OCI-LY1 (cell line): ENCODE results near the gene SF3A1.

Experiments
- H2AFZ ChIP-seq: fragments of 200-600 bp; sonication (generic), shearing (Covaris generic); 2 replicates; pipeline ENCODE4 v1.6.0; 2014; ENCODE audit warnings: antibody characterized with exemption, mild to moderate bottlenecking, low read length
- H3F3A ChIP-seq: fragments of 200-600 bp; sonication (generic), shearing (Covaris generic); 2 replicates; pipeline ENCODE4 v1.6.0; 2014; ENCODE audit warnings: mild to moderate bottlenecking, antibody characterized with exemption, low read length, moderate library complexity; ENCODE audit not compliant: insufficient read depth
- H3K27ac ChIP-seq: fragments of 200-600 bp; sonication (generic); 2 replicates; pipeline ENCODE4 v1.5.1; 2014; ENCODE audit warnings: low read length, mixed run types, mild to moderate bottlenecking, low read depth; ENCODE audit not compliant: poor library complexity, severe bottlenecking
- H3K27me3 ChIP-seq: fragments of 200-600 bp; sonication (generic); 2 replicates; pipeline ENCODE4 v1.6.0; 2014; ENCODE audit warnings: antibody characterized with exemption, mild to moderate bottlenecking, low read length, moderate library complexity; ENCODE audit not compliant: insufficient read depth
- H3K36me3 ChIP-seq: fragments of 200-600 bp; sonication (generic); 2 replicates; pipeline ENCODE4 v1.6.1; 2014; ENCODE audit warnings: mild to moderate bottlenecking, antibody characterized with exemption, low read length, moderate library complexity, mixed read lengths; ENCODE audit not compliant: insufficient read depth
- H3K4me1 ChIP-seq: fragments of 200-600 bp; sonication (generic); 2 replicates; pipeline ENCODE4 v1.5.1; 2014; ENCODE audit warnings: mild to moderate bottlenecking, low read length, moderate library complexity; ENCODE audit not compliant: insufficient read depth, severe bottlenecking
- H3K4me2 ChIP-seq: fragments of 200-600 bp; sonication (generic), shearing (Covaris generic); 2 replicates; pipeline ENCODE4 v1.6.1; 2014; ENCODE audit warnings: low read length
- H3K4me3 ChIP-seq: fragments of 200-600 bp; sonication (generic); 2 replicates; pipeline ENCODE4 v1.5.1; 2014; ENCODE audit warnings: low read length, low read depth, mild to moderate bottlenecking, mixed read lengths; ENCODE audit not compliant: poor library complexity, severe bottlenecking
- H3K79me2 ChIP-seq: fragments of 200-600 bp; shearing (Covaris generic); 2 replicates; pipeline ENCODE4 v1.6.1; 2016; ENCODE audit warnings: mixed run types, low read length, mixed read lengths; ENCODE audit not compliant: insufficient read depth
- H3K9ac ChIP-seq: fragments of 200-600 bp; sonication (generic), shearing (Covaris generic); 2 replicates; pipeline ENCODE4 v1.6.1; 2014; ENCODE audit warnings: mild to moderate bottlenecking, low read length, mixed read lengths
- H3K9me2 ChIP-seq: fragments of 200-600 bp; sonication (generic), shearing (Covaris generic); 2 replicates; pipeline ENCODE4 v1.6.1; 2014; ENCODE audit warnings: low read depth, mild to moderate bottlenecking, low read length, mixed read lengths
- H3K9me3 ChIP-seq: fragments of 200-600 bp; shearing (Covaris generic); 2 replicates; pipeline ENCODE4 v1.6.1; 2014; ENCODE audit warnings: low read length, mixed read lengths
- H4K20me1 ChIP-seq: fragments of 200-600 bp; sonication (generic), shearing (Covaris generic); 2 replicates; pipeline ENCODE4 v1.6.0; 2016; ENCODE audit warnings: mild to moderate bottlenecking, low read length; ENCODE audit not compliant: insufficient read depth
- EZH2 ChIP-seq: fragments of 200-600 bp; sonication (generic), shearing (Covaris generic); IDR thresholded peaks from 2 replicates; pipeline ENCODE4 v1.8.0; 2017; ENCODE audit warnings: borderline replicate concordance, mixed run types, mild to moderate bottlenecking, antibody characterized with exemption, low read length, moderate library complexity, mixed read lengths
- TF ChIP-seq, protein P1 (sequence below): fragments of 200-600 bp; sonication (generic), shearing (Covaris generic); IDR thresholded peaks from 2 replicates; pipeline ENCODE4 v1.5.1; 2017; ENCODE audit warnings: mild to moderate bottlenecking, antibody characterized with exemption, low read length, moderate library complexity, mixed read lengths

SF3A1 gene

GRCh38 chr22:30313527-30314363 is 42.9 kb downstream of the SF3A1 start:
- TF ChIP-seq, protein P1, sequence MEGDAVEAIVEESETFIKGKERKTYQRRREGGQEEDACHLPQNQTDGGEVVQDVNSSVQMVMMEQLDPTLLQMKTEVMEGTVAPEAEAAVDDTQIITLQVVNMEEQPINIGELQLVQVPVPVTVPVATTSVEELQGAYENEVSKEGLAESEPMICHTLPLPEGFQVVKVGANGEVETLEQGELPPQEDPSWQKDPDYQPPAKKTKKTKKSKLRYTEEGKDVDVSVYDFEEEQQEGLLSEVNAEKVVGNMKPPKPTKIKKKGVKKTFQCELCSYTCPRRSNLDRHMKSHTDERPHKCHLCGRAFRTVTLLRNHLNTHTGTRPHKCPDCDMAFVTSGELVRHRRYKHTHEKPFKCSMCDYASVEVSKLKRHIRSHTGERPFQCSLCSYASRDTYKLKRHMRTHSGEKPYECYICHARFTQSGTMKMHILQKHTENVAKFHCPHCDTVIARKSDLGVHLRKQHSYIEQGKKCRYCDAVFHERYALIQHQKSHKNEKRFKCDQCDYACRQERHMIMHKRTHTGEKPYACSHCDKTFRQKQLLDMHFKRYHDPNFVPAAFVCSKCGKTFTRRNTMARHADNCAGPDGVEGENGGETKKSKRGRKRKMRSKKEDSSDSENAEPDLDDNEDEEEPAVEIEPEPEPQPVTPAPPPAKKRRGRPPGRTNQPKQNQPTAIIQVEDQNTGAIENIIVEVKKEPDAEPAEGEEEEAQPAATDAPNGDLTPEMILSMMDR = no peak
- no peak for TF ChIP-seq EZH2
- no peaks in the 10 kb centered on the region for H4K20me1 ChIP-seq
- no peaks in the 10 kb centered on the region for H3F3A ChIP-seq
- H3K27ac ChIP-seq = no peak overlapping the region
- no peaks in the 10 kb centered on the region for H3K27me3 ChIP-seq
- peaks cover 28% of the 10 kb centered on the region for H3K4me1 ChIP-seq
- no peak overlapping the region for H3K9ac ChIP-seq
- H3K9me2 ChIP-seq = no peaks in the 10 kb centered on the region
- no peak overlapping the region for H3K4me2 ChIP-seq
- no peaks in the 10 kb centered on the region for H3K79me2 ChIP-seq
- H3K4me3 ChIP-seq = no peak overlapping the region
- no peaks in the 10 kb centered on the region for H3K9me3 ChIP-seq
- H3K36me3 ChIP-seq = peaks cover 4% of the 10 kb centered on the region; the same call in 1 of the 2 replicates
- no peak overlapping the region for H2AFZ ChIP-seq

DNA sequence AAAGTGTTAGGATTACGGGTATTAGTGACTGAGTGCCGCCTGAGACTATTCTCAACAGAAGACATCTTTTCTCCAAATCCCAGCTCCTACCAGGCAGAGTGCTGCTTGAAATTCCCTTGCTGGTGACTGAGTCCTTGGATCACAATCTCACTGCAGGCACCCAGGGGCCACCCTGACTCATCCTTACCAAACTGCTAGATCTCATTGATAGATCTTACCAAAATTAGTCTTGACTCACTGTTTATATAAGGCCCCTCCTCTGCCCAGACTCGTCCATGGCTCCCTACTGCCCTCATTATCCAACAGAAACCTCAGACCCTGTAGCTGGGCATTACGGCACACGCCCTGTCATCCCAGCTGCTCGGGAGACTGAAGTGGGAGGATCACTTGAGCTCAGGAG is 44.6 kb downstream of the SF3A1 start:
- H3K9me3 ChIP-seq = no peaks in the 10 kb centered on the region
- peaks cover 45% of the 10 kb centered on the region for H3K4me1 ChIP-seq
- H3K4me3 ChIP-seq = no peak overlapping the region
- no peak overlapping the region for H3K9ac ChIP-seq
- no peaks in the 10 kb centered on the region for H3K9me2 ChIP-seq
- TF ChIP-seq EZH2 = no peak
- TF ChIP-seq, protein P1 = no peak
- no peaks in the 10 kb centered on the region for H3K27me3 ChIP-seq
- H2AFZ ChIP-seq = no peak overlapping the region
- H3K79me2 ChIP-seq = no peaks in the 10 kb centered on the region
- no peaks in the 10 kb centered on the region for H4K20me1 ChIP-seq
- no peak overlapping the region for H3K27ac ChIP-seq
- no peaks in the 10 kb centered on the region for H3F3A ChIP-seq
- peaks cover 4% of the 10 kb centered on the region; the same call in 1 of the 2 replicates for H3K36me3 ChIP-seq
- H3K4me2 ChIP-seq = no peak overlapping the region

DNA sequence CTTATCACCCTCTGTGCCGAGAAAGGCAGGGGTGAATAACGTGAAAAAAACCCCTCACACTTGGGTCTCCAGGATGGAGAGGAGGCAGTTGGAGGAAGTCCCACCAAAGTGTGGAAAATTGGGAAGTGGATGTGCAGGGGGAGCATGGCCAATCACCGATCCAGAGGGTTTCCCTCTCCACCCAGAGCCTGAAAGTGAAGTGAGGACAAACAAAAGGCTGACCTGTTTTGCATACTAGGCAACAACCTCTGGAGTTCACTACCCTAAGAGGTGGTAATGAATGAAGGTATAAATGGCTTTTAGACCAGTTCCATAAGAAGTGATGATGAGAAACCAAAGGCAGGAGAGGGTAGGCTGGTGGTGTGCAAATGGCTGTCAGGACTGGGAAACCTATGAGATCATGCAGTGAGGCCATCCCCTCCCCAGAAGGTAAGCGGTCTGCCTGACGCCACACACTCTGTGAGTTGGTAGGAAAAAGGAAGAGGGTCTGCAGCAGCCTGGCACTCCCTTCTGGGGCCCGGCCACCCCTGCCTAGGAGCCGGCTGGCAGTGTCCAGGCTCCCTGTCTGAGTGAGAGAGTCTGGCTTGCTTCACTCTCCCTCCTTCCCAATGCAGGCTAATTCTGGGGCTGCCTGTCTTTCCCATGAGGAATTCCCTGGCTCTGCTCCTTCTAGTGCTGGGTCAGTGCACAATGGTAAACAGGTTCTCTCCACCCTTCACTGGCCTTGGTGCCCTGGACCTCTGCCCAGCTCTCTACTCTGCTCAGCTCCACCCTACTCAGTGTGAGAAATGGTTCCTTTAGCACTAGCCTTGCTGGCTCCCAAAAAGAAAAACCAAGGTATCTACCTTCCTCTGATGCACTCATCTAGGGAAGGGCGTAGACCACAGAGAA is 45.6 kb downstream of the SF3A1 start:
- peaks cover 55% of the 10 kb centered on the region for H3K4me1 ChIP-seq
- peak overlapping the region; percentile 31; the same call in 1 of the 2 replicates for H3K4me2 ChIP-seq
- peak overlapping the region; percentile 99 for H3K27ac ChIP-seq
- H3K9ac ChIP-seq = peak overlapping the region; percentile 23; the same call in 1 of the 2 replicates
- H3K9me3 ChIP-seq = no peaks in the 10 kb centered on the region
- H3K27me3 ChIP-seq = no peaks in the 10 kb centered on the region
- no peaks in the 10 kb centered on the region for H3K9me2 ChIP-seq
- H3K36me3 ChIP-seq = peaks cover 4% of the 10 kb centered on the region; the same call in 1 of the 2 replicates
- no peak overlapping the region for H2AFZ ChIP-seq
- TF ChIP-seq EZH2 = no peak
- TF ChIP-seq, protein P1 = no peak
- no peak overlapping the region for H3K4me3 ChIP-seq
- H3K79me2 ChIP-seq = no peaks in the 10 kb centered on the region
- H3F3A ChIP-seq = no peaks in the 10 kb centered on the region
- no peaks in the 10 kb centered on the region for H4K20me1 ChIP-seq
